HT1080 (cell line): ENCODE data around the gene SAMD9L. TPM values are rescaled to one million over a fixed set of nuclear protein-coding genes. Genes with fewer than 3 reads are reported as not detected.
A peak's percentile ranks its signal among the peaks of the same experiment; 100 is the strongest.

Experiments
- DNase-seq: peaks from one replicate; pipeline ENCODE4 v3.0.0-alpha.2; 2015; ENCODE audit warnings: low read depth
- polyA plus RNA-seq, 2 experiments: library from polyadenylated mRNA; depleted of rRNA; stranded (reverse); fragments of >200 nt; gene quantifications; 2 replicates each; pipeline ENCODE4 v1.2.3, GENCODE V29; 2015
- total RNA-seq: library from RNA; depleted of rRNA; stranded (reverse); fragments of >200 nt; shearing (Covaris generic); gene quantifications from 2 replicates; pipeline ENCODE4 v1.2.3, GENCODE V29; 2014; rRNA removed

The SAMD9L gene
- total RNA-seq = 1.8 and 2.4 TPM in 2 replicates
- polyA plus RNA-seq (2015; cell fraction: cytosol; rRNA removed) = 2.0 and 2.4 TPM in 2 replicates
- polyA plus RNA-seq (2015; cell fraction: nucleus; rRNA removed) = 8.3 and 8.7 TPM in 2 replicates

GRCh38 chr7:93148144-93148543 is at the start of gene SAMD9L:
Gene SAMD9L, minus strand, starts transcription at chr7:93148385. Its CDS starts 12,414 bp downstream, at chr7:93135971.
- no peak for DNase-seq

DNA sequence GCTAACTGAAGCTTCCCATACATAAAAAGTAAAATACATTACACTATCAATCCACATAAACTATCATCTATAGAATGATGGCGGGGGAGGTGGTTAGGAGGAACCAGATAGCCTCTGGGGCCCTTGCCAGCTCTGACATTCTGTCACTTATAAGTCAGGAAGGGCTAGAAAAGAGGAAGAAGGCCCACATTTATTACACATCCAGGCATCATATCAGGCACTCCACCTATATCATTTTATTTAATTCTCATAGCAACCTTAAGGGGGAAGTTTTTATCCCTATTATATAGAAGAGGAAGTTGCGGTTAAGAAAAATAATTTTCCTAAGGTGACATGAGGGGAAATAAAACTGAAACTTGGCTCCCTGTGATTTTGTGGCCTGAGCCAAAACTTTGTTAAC is 48.2 kb upstream of the SAMD9L start:
- DNase-seq = no peak

DNA sequence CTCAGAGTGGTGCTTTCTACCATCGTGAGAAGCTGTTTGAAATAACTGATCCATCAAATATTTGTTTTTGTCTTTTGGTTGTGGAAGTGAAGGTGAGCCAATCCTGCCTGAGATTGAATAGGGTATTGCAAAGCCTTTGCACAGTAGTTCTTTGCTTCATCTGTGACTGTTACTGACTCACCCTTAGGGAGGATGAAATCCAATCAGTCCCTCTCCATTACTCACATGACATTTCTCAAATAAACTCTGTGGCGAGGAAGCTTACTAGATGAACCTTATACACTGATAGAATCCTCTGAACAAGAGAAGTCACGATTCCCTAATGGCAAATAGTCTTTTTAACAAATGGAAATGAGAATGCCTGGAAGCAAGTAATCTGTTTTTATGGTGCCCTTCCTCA is 46.2 kb upstream of the SAMD9L start:
- peak; percentile 72 for DNase-seq

DNA sequence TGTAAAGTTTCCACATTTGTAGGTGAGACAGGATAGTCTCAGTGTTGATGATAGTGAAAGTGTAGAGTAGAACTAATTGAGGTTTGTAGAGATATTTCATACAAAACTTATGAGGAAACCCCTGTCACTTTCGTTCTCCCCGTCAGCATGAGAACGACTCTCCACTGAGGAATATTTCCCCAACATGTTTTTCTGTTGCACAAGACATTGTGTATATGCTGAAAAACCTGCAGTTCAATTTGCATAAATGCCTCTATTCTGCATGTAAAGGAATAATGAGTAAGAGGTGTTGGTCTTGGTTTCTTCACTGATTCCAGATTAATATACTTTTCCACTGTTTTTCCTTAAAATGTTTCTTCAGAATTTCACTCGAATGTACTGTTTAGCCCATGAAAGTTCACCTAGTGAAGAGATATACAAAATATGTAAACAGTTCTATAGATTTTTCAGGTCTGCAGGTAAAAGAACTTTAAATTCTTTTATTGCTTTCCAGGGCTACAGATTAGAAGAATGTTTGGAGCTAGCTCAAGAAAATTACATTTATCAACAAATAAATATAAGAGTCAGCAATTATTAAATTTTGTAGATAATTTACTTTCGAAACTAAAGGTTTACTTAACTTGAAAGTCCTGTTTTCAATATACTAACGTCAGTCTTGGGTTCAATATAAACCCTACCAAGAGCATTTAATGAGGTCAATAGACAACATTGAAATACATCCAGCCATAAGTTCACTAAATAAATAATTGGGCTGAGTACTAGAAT is 40.9 kb upstream of the SAMD9L start:
- DNase-seq = no peak

- DNase-seq = peak; percentile 17
These were observed 37.3 kb upstream of the SAMD9L start for GRCh38 chr7:93185303-93186027.

- DNase-seq = no peak
These were observed 31.0 kb upstream of the SAMD9L start for GRCh38 chr7:93179173-93179572.

GRCh38 chr7:93178213-93178612 is 30.0 kb upstream of the SAMD9L start:
- DNase-seq = no peak

- DNase-seq = no peak
These were observed 28.9 kb upstream of the SAMD9L start for GRCh38 chr7:93176992-93177580.

GRCh38 chr7:93175219-93175618 is 27.0 kb upstream of the SAMD9L start:
- DNase-seq = no peak

- DNase-seq = no peak
These were observed 24.5 kb upstream of the SAMD9L start for GRCh38 chr7:93172683-93173082.

DNA sequence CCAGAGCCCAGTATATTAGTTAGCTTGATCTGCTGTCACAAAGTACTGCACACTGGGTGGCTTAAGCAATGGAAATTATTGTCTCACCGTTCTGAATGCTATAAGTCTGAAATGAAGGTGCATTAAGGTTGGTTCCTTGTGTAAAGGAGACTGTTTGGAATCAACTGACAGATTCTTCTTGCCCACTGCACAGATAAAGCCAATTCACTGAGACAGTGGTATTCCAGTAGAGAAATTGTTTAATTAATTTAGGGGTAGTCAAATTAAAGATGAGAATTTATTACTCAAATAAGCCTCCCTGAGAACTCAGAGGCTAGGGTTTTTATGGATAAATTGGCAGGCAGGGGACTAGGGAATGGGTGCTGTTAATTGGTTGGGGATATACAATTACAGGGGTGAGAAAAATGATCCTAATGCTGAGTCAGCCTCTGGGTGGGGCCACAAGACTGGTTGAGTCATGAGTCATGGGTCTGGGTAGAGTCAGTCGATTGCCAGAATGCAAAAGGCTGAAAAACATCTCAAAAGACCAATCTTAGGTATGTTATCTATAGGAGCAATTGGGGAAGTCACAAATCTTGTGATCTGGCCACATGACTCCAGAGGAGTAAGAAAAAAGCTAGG is 23.5 kb upstream of the SAMD9L start:
- peak; percentile 57 for DNase-seq

DNA sequence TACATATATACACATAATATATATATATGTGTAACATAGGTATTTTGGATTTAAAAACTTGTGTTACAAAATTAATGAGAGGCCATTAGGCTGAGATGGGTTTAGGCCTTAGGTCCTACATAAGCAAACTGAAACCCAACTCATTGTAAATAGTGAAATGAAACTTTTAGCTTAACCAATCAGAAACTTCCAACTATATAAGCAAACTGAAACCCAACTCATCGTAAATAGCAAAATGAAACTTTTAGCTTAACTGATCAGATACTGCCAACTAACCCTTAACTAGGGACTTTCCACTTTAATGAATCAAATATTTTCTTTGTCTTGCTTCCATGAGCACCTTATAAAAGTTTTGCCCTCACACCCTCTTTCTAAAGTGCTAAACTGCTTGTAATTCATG is 17.3 kb upstream of the SAMD9L start:
- DNase-seq = no peak

DNA sequence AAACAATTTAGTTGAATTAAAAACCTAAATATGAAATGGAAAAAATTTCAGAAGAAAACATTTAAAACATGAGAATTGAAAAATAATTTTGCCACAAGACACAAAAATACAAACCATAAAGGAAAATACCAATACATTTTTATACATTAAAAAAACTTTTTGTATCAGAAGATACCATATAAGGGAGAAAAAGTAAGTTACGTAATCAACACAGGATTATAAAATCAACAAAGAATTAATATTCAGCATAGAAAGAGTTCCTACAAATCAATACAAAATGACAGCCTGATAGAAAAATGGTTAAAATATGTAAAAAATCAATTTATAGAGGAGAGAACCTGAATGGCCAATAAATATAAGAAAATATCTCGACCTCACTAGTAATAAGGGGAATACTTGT is 16.6 kb upstream of the SAMD9L start:
- no peak for DNase-seq

DNA sequence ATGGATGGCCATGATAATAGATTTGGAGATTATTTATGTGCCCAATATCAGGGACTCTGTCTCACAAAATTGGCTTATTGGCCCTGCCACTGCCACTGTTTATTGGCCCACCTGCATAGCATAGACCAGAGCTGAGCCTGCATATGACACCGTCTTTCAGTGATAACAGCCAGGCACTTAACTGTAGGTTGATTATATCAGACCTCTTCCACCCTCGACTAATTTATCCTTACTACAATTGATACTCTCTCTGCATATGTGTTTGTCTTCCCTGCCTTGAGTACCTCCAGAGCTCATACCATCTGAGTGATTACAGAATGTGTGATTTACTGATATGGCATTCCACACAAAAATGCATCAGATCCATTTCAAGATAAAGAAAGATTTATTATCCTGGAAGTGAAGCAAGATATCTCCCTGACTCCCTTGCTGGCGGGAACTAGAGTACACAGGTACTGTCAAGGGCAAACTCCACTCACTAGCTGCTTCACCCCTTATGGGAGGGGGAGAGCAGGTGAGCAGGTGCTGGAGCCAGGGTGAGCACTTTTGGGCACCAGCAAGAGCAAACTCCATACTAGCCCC is 13.1 kb upstream of the SAMD9L start:
- DNase-seq = no peak

GRCh38 chr7:93160410-93160809 is 12.2 kb upstream of the SAMD9L start:
- DNase-seq = no peak

DNA sequence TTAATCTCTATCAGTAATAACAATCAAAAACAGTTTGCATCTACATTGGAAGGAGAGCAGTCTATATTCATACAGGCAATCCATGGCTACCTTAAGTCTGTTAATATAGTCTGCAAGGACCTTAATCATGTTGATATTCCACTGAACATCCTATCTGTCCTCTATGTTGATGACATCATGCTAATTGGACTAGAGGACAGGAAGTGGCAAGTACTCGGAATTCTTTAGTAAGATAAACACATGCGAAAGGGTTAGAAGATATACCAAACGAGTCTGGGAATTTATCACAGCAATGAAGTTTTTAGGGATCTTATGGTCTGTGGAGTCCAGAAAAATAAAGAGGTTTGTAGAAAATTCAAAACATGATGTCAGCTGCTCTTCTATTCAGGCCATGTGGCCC is 11.3 kb upstream of the SAMD9L start:
- DNase-seq = no peak

GRCh38 chr7:93156884-93157283 is 8.7 kb upstream of the SAMD9L start:
- peak; percentile 92 for DNase-seq

DNA sequence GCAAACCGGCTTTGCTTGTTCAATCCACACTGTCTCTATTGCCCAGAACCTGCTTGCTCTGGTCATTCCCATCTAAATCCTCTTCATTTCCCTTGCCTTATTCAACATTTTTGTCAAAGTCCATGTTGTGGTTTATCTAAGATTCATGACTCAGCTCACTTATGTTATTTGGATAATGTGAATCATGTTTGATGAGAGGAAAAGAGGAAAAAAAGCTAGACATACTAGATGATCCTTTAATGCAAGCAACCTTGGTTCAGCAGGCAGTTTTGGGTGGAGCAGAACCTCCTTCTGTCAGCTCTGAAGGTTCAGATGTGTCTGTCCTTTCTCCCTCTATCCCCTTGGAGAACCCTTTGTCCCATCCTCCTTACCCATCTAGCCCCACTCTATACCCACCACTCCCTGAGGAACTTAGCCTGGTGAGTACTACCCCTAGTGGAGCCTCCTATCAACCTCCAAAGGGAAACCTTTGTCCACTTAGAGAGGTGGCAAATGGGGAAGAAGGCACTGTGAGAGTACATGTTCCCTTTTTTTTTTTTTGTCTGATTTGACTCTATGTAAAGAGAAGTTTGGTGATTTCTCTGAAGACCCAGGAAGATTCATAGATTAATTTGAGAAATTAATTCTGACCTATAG is 2.1 kb upstream of the SAMD9L start:
- DNase-seq = peak; percentile 77

DNA sequence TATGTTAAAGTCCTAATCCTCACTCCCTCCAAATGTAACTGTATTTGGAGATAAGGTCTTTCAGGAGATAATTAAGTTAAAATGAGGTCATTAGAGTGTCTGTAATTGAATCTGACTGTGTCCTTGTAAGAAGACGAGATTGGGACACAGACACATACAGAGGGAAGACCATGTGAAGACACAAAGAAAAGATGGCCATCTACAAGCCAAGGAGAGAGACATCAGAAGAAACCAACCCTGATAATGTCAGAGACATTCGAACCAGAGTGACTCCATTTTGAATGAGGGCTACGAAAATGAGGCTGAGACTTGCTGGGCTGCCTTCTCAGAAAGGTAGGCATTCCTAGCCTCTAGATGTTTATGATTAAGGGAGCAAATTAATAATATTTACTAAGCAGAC is 542 bp upstream of the SAMD9L start:
- DNase-seq = no peak

DNA sequence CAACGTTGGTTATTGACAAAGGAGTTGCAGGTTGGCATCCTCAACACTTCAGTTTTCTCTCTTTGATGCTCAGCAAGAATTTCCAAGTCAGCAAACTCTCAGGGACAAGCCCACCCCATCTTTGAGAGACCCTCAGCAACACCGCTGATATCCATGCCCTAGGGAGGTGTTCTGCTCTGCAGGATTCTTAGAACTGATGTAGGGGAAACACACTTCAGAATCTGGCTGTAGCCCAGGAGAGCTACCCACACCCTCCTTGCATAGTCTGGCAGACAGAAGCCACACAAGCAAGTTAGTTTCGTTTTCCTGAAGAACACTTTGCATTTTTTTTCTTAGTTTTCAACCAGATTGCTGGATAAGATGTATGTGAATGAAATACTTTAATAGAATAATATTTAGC is 822 bp downstream of the SAMD9L start:
- peak; percentile 52 for DNase-seq
